SK-N-MC (cell line): Measurements from ENCODE around the gene CACNA1C.

Experiments used
- EZH2 ChIP-seq: fragments of 200-600 bp; sonication (generic); IDR thresholded peaks from one replicate; pipeline ENCODE4 v1.6.1; 2017; ENCODE audit warnings: antibody characterized with exemption
- POLR2AphosphoS5 ChIP-seq: IDR thresholded peaks from 2 replicates; pipeline ENCODE4 v1.6.1; 2012; ENCODE audit warnings: mild to moderate bottlenecking, low read depth, low read length, borderline replicate concordance

DNA sequence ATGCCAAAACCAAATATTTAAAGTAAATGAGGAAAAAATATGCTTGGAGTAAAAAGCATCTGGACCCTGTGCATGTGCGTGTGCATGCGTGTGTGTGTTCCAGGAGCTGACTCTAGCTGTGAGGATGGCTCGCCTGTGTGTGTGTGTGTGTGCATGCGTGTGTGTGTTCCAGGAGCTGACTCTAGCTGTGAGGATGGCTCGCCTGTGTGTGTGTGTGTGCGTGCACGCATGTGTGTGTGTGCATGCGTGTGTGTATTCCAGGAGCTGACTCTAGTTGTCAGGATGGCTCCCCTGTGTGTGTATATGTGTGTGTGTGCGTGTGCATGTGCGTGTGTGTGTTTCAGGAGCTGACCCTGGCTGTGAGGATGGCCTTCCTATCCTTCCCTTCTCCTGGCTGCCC lies 357.7 kb downstream of the CACNA1C start:
- TF ChIP-seq POLR2AphosphoS5 = no peak
- TF ChIP-seq EZH2 = no peak
